GM20431 (cell line): Measurements from ENCODE around the gene TJP1.

ENCODE experiments used
- in situ Hi-C: fragments of 300-500 bp; cut with MseI, MboI; formaldehyde crosslinking; loops from one replicate; pipeline ENCODE4 v1.15.0; 2020; ENCODE audit warnings: low sequenced_read_pairs; ENCODE audit not compliant: unreplicated experiment

TJP1 gene

DNA sequence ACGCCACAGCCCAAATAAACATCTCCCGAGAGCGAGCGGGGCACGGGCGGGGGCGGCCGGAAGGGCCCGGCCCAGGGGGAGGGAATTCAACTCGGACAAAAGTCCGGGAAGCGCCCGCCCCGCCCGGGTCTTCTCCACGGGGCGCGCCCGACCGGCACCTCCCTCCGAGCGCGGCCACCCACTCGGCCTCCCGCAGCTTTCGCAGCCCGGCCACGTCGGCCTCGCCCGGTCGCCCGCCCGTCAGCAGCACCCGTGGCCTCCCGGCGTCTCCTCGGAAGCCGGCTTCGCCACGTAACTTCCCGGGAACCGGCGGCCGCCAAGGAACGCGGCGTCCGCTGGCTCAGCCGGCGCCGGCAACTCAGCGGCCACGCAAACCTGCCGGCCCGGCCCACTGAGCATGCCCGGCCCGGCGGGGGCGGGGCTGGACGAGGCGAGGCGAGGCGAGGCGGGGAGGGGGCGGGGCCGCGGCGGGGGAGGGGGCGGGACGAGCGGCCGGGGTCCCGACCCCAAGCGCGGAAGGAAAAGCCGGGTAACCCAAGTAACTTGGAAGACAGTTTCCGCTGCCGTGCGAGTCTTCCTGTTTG is at the start of gene TJP1:
Gene TJP1 (minus strand): TSS at position 369 of the 584 bp plus-strand sequence. CDS start 440 bp downstream, outside the sequence.
- in situ Hi-C loops: no loop called here

DNA sequence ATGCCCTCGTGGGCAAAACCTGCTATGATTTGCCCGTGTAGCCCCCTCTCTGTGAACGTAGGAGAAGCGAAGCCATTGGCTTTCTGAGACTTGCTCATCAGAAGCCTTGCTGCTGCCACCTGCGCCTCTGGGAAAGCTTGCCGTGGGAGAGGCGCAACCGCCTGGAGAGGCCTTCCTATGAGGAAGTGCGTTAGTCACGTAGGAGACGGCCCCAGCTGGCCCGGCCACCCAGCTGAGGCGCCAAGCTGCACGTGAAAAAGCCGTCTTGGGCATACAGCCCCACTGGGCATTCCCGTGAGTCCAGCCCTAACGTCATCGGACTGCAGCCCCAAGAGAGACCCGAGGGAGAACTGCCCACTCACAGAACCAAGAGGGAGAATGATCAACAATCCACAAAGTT is 49.1 kb upstream of the TJP1 start:
- in situ Hi-C loops: no loop called here

DNA sequence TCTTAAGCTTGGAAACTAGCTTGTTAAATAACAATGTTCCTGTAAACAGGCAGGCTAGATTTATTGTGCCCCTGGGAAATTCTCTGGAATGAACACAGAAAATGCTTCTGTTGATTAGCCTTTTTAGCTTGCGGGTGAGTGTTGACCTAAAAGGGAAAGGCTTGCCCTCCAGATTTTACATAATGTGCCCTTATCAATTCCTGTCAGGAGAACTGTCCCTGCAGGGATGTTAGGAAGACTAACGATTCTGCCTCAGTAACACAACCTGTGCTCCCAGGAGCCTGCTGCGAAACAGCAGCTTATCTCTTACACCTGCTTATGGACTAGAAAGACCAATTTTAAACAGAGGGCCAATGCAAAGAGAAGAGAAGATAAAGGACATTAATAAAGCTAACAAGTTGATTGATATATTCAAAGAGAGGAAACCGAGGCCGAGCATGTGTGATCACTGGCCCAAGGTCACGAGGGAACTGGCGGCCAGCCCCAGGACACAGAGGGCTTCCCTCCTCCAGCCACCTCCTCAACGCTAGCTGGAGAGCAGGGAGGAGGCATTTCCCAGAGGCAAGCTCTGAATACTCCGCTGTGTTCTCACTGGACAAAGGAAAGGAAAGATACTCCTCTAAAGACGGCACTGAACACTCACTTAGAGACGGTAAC is 48.4 kb upstream of the TJP1 start:
- in situ Hi-C loops: no loop called here

DNA sequence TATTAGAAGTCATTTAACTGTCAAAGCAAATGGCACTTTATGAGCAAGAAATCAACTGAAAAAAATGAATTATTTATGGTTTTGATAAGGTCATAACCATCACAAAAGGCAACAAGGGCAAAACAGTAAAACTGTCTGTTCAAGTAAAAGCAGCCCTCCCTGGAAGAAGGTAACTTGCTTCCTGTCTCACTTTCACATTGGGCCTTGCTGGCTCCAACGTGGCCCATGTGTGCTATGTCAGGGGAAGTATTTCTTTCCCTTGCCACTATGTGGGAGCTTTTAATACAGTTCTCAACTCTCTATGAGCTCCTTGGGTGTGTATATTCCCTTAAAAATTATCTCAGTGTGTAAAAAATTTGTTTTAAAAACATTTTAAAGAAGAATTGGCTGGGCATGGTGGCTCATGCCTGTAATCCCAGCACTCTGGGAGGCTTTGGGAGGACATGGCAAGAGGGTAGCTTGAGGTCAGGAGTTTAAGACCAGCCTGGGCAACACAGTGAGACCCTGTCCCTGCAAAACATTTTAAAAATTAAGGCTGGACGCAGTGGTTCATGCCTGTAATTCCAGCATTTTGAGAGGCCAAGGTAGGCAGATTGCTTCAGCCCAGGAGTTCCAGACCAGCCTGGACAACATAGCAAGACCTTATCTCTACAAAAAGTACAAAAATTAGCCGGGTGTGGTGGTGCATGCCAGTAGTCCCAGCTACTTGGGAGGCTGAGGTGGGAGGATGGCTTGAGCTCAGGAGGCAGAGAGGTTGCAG is 45.2 kb upstream of the TJP1 start:
- in situ Hi-C loops: no loop called here

DNA sequence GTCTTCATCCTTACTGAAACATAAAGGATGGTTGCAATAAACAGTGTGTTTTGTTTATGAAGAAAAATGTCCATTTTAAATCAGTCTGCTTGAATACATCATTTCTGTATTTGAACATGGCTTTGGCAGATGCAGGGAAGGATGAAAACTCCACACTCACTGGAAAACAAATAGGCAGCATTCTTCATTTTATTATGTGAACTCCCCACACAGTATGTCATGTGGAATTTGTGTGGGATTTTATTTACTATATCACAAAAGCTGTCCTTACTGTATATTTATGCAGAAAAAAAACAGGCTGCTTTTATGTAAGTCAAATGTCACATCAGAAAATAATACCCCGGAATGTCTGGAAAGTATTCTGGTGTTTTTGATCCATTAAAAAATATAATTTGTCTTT is 44.1 kb upstream of the TJP1 start:
- in situ Hi-C loops: no loop called here

DNA sequence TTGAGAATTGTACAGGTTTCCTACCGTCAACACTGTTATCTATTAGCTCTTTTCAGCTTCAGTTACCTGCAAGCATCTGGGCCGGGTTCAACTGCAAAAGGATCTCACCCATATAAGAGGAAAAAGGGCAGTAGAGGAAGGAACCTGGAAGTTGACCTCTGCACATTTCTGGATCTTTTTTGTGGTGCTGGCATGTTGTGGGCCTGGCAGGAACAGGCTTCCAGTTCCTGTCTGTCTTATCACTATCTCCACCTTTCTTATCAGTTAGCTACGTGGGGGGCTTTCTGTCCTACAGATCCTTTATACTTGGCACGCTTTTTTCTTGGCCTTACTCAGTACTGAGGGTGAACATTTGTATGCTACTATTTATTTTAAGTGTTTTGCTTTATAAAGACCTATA is 42.2 kb upstream of the TJP1 start:
- in situ Hi-C loops: no loop called here

DNA sequence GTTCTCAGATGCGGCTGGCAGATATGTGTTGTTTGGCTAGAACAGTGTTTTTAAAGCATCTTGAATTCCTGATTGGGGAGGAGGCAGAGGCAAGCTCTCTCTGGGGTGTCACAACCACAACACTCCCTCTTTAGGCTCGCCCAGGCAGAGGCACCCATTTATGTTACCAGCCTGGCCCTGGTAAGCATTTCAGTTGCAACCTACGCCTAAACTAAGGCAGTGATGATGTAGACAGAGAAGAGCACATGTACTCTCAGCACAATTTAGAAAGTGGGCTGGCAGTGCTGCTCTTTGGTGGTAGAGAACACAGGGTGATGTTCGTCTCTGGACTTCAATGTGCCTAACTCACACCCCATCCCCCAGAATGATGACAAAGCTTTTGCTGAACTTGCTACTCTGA is 41.2 kb upstream of the TJP1 start:
- in situ Hi-C loops: no loop called here

DNA sequence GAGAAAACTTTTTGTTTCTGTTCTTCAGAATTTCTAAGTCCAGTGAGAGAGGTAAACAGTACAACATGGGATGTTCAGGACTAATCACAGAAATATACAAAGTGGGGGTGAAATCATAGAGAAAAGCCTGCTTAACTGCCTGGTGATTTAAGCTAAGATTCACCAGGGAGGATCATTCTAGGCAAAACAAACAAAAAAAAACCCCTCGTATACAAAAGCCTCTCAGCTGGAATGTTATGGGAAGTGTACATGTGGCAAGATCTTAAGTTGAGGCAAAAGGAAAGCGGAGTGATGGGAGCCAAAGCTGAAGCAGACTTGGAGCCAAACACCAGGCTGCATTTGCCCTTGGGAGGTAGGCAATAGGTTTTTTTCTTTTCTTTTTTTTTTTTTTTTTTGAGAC is 40.0 kb upstream of the TJP1 start:
- in situ Hi-C loops: no loop called here

DNA sequence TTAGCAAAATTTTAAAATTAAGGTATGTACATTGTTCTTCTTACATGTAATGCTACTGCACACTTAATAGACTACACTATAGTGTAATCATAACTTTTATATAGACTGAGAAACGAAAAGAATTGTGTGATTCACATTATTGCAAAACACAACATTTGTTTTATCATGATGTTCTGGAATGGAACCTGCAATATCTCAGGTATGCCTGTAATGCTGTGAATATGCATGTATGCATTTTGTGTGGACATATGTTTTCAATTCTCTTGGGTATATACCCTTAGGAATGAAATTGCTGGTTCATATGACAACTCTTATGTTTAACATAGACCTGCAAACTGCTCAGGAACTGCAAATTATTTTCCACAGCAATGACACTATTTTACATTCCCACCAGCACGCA is 38.6 kb upstream of the TJP1 start:
- in situ Hi-C loops: no loop called here

DNA sequence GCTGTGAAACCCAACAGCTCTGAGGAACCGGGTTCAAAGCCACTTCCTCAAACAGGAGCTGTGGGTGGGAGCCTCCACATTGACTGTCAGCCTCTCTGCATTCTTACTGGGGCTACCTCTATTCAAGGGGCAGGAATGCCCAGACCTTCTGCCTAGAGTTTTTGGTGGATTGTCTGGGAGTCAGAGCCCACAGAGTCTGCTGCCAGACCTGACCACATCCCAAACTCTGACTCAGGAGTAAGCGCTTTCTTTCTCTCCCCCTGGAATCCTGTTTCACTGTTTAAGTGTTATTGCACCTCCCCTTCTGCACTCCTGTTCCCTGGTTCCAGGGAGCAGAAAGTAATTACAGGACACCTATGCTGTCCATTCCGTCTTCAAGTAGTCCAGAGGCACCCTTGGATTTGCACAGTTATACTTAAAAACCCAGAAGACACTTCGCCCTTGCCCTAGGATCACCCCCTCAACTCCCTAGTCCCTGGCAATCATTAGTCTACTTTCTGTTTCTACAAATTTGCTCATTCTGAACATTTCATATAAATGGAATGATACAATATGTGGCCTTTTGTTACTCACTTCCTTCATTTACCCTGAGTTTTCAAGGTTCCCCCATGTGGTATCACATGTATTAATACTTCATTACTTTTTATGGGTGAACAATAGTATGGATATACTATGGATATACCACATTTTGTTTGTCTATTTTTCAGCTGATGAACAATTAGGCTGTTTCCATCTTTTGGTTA is 37.9 kb upstream of the TJP1 start:
- in situ Hi-C loops: no loop called here

DNA sequence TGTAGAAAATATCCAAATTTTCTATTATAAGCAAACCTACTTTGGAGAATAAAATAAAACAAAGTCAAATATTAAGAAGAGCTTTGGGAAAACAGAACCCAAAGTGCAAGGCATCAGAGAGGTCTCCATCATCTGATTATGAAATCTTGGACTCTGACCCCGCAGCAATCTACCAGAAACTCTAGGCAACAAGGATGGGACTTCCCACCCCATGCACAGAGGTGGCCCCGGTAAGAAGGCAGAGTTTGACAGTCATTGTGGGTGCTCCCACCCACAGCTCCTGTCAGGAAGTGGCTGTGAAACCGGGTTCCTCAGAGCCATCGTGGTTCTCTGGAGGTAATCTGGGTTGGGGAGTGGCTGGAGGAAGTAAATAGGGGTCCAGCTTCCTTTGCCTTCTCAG is 37.0 kb upstream of the TJP1 start:
- in situ Hi-C loops: no loop called here

DNA sequence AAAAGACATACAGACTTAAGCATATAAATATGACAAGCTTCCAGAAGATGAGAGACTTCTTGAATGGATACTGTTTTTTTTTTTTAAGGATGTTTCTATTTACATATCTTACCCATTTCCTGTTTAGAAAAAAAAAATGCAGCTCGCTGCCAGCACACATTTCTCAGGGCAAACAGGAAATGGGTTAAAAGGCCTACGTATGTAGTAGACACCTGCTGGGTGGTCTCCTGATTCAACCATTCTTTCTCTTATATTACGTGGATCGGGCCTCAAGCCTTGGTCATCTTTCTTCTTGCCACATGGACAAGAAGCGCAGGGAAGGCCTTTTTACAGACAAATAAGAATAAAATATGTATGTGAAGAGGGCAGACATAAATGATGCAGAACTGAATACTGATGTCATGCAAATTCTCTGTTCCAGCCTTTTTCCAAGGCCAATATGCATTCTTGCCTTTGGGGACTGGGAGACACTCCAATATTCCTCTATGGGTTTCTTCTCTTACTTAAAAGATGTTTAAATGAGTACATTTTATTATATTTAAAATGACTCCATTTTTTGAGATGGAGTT is 35.0 kb upstream of the TJP1 start:
- in situ Hi-C loops: no loop called here

DNA sequence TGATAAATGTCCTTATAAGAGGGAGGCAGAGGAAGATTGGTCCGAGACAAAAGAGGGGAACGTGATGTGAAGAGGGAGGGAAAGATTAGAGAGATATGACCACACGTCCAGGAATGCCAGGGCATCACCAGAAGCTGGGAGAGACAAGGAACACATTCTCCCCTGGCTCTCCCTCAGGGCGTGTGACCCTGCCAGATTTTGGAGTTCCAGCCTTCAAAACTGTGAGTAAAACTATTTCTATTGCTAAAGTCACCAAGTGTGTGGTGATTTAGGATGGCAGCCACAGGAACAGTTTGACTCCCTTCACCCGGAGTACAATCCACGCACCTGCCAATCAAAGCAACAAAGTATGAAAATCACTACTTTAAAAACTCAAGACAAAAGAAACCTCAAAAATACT is 32.1 kb upstream of the TJP1 start:
- in situ Hi-C loops: no loop called here

DNA sequence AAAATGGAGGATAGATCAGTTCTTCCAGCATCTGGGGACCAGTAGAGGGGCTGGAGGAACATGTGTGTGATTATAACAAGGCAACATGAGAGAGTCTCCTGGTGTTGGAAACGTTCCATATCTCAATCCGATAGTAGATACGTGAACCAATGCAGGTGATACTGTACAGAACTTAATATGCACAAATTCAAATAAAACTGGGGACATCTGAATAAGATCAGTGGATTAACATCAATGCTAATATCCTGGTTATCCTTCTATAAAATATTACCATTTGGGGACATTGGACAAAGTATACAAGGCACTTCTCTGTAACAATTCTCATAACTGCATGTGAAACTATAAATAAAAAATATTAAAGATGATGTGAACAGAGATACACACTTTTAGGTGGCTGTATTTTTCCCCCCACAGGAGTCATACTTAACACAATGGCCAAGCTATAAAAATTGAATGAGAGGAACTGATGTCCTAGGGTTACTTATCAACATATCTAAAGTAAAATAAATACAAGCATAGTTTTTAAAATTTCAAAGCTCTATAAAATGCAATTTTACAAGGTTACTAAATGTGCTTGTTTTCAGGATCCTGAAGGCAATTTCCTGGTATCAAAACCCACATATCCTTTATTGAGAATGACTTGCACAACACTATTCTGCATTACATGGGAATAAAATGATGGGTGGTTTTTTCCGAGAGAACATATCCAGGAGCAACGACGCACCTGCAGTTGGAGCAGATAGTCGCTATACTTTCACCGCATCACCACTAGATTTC is 31.1 kb upstream of the TJP1 start:
- in situ Hi-C loops: no loop called here

DNA sequence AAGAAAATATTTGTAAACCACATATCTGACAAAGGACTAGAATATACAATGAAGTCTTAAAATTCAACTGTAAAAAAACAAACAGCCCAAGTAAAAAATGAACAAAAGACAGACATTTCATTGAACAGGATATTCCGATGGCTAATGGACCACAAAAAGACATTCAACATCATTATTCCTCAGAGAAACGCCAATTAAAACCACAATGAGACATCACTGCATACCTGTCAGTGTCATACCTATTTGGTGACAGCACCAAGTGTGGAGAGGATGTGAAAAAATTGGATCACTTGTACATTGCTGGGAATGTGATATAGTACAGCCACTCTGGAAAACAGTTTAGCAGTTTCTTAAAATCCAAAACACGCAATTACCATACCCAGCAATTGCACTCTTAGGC is 29.9 kb upstream of the TJP1 start:
- in situ Hi-C loops: no loop called here

DNA sequence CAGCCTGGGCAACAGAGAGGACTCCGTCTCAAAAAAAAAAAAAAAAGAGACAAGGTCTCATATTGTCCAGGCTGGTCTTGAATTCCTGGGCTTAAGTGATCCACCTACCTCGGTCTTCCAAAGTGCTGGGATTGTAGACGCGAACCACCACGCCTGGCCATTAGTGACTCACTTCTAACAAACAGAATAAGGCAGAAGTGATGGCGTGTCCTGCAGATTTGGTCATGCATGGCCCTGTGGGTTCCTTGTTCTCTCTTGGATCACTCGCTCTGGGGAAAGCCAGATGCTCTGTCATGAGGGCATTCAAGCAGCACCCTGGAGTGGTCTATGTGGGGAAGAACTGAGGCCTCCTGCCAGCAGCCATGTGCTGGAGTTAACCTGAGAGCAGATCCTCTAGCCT is 27.4 kb upstream of the TJP1 start:
- in situ Hi-C loops: no loop called here

DNA sequence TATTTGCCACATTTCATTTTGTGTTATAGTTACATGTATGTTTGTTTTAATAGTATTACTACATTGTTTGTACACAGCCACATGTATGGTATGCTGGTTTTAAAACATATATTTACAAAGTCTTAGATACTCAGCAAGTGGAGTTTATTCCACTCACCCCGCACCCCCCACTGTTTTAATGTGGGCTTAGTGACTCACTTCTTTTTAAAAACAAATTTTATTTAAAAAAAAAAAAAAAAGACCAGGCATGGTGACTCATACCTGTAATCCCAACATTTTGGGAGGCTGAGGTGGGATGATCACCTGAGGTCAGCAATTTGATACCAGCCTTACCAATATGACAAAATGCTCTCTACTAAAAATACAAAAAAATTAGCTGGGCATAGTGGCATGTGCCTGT is 26.9 kb upstream of the TJP1 start:
- in situ Hi-C loops: no loop called here

DNA sequence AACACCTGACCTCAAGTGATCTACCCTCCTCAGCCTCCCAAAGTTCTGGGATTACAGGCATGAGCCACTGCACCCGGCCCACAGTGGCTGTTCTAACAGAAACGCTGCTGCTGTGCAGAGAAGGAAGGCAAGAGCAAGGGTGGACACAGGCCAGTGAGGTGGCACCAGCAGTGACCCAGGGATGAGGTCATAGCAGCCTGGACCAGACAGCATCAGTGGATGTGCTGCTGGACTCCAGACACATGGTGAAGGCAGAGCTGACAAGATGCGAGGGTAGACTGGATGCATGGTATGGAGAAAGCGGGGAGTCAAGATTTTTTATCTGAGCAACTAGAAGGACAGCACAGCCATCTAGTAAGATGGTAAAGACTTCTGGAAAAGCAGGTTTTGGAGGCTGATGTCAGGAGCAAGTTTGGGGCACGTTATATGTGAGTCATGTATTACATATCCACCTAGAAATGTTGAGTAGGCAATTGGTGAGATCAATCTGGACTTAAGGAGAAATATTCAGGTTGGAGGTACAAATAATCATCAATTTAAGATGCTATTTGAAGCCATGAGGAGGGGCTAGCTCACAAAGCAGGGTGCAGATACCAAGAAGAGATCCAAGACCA is 22.1 kb upstream of the TJP1 start:
- in situ Hi-C loops: no loop called here

DNA sequence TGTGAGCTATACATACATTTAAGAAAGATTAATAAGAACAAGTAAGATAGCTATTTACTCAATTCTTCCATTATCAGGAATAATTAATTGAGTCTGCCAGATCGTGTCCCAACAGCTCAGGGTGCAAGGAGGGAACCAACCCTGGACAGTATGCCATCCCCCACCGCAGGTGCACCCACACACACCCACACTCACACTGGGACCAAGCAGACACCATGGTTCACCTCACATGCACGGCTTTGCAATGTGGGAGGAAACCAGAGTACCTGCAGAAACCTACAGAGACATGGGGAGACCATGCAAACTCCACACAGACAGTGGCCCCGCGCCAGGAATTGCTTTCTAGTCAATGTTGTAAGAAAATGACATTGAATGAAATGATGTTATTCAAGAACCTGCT is 20.0 kb upstream of the TJP1 start:
- in situ Hi-C loops: no loop called here
